GM21786 (cell line): ENCODE data around the gene TRIM29.
"Not testable (repeated sequence)": the region's sequence is repeated elsewhere in the genome, so short reads cannot be mapped to it uniquely, and the experiment has no call there.

ENCODE experiments used
- ATAC-seq: cut with Tn5 transposase; IDR thresholded peaks from one replicate; pipeline ENCODE4 v1.9.1; 2021; ENCODE audit not compliant: unreplicated experiment

Gene TRIM29

GRCh38 chr11:120137611-120138521 is at the start of gene TRIM29:
Gene TRIM29, minus strand, starts transcription at chr11:120138113. Its CDS starts 82 bp downstream, at chr11:120138031.
- ATAC-seq = no peak

- ATAC-seq = no peak
Measured at GRCh38 chr11:120186774-120187591, 49.1 kb upstream of the TRIM29 start.

- ATAC-seq = no peak
Measured at GRCh38 chr11:120186456-120186773, 48.5 kb upstream of the TRIM29 start.

GRCh38 chr11:120185706-120186455 is 48.0 kb upstream of the TRIM29 start:
- no peak for ATAC-seq

GRCh38 chr11:120184946-120185705 is 47.2 kb upstream of the TRIM29 start:
- no peak for ATAC-seq

- no peak for ATAC-seq
Measured at GRCh38 chr11:120184371-120184945, 46.5 kb upstream of the TRIM29 start.

GRCh38 chr11:120183701-120184141 is 45.8 kb upstream of the TRIM29 start:
- ATAC-seq = no peak

GRCh38 chr11:120182790-120183491 is 45.0 kb upstream of the TRIM29 start:
- ATAC-seq = no peak

GRCh38 chr11:120182372-120182771 is 44.5 kb upstream of the TRIM29 start:
- ATAC-seq = no peak

GRCh38 chr11:120181376-120181975 is 43.6 kb upstream of the TRIM29 start:
- ATAC-seq = no peak

- ATAC-seq = no peak
Measured at GRCh38 chr11:120180551-120181232, 42.8 kb upstream of the TRIM29 start.

- not testable (repeated sequence) for ATAC-seq
Measured at GRCh38 chr11:120180063-120180462, 42.1 kb upstream of the TRIM29 start.

GRCh38 chr11:120179057-120179672 is 41.3 kb upstream of the TRIM29 start:
- no peak for ATAC-seq

- no peak for ATAC-seq
Measured at GRCh38 chr11:120178561-120179056, 40.7 kb upstream of the TRIM29 start.

GRCh38 chr11:120174866-120175265 is 37.0 kb upstream of the TRIM29 start:
- no peak for ATAC-seq

GRCh38 chr11:120173807-120174206 is 35.9 kb upstream of the TRIM29 start:
- ATAC-seq = no peak

GRCh38 chr11:120173019-120173705 is 35.2 kb upstream of the TRIM29 start:
- no peak for ATAC-seq
